ENCODE data around the gene DYDC2.
"Not testable (repeated sequence)": the region's sequence is repeated elsewhere in the genome, so short reads cannot be mapped to it uniquely, and the experiment has no call there.

The DYDC2 gene

DNA sequence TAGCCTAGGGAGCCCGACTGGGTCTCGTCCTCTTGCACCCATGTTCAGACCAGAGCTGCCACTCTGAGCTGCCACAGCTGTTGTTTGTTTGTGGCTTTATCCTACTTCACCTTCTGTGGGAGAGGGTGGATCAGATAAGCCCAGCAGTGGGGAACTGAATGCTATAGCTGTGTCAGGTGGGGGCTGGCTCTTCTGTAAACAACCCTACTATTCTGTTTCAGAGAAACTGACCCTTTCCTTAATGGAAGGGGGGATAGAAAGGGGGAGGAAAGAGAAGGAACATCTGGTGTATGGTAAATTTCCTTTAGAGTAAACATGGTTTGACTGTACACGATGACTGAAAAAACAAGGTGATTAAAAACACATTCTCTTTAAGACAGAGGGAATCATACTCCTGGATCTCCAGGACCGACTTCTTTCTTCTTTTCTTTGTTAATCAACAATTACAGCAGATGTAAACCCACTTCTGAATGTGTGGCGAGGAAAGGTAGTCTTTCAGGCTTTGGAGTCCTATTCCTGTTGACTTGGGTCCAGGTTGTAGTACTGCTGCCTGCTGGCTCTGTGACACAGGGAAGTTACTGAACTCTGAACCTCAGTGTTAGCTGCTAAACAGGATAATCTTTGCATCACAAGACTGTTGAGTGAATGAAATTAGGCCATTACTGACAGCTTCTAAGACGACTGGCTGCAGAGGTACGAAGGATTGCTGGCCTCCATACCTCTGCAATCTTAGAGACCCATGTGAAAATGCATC is 57.7 kb downstream of the DYDC2 start:
- peak; percentile 18 for DNase-seq

DNA sequence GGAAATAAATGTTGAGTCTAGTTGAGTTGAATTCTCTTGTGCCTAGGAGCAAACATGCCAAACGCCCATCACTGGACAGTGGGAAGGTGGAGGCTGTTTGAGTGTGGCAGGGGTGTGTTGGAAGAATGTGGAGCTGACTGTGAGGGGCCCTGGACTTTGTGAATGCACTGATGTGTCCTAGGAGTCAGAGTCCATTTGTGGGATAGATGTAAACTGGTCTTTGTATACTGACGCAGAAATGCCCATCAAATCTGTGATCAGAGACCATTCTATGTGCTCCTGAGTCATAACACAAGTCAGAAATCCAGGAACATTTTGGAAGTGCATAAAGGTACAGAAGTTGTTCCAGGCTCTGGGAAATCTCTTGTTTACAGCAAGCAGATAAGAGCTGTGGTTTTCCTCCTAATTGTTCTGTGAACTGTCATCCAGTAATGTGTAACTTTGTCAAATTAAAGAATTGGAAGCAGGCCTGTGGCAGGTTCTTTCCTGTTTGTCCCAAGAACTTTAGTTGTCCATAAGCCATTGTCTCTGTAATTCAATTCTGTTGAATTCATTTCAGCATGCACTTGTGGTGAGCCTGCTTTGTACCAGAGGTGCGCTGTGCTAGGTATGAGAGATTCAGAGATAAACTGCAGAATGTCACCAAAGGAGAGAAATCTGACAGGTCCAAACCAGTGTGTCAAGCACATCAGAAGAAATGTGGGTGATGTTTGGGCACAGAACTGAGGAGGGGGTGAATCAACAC is 59.3 kb downstream of the DYDC2 start:
- no peak for DNase-seq

DNA sequence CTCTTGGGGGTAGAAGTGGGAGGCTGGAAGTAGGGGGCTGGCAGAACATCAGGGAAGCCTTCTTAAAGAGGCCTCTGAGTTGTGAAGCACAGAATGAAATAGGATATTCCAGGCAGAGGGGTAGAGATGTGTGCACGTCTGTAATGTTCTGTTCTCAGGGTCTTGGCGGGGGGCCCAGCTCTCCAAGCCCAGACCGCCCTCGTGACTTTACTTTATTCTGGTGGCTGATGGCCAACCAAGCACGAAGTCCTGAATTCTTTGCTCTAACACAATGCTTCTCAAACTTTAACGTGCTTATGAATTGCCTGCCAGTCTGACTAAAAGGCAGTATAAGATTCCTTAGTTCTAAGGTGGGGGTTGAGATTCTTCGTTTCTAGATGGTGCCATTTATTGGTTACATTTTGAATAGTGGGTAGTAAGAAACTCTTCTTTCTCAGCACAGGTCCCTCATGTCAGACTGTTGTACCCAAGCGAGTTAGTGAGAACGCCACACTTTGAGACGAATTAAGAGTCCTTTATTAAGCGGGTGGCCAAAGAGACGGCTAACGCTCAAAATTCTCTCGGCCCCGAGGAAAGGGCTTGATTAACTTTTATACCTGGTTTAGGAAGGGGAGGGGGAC is 60.0 kb downstream of the DYDC2 start:
- DNase-seq, result no peak

DNA sequence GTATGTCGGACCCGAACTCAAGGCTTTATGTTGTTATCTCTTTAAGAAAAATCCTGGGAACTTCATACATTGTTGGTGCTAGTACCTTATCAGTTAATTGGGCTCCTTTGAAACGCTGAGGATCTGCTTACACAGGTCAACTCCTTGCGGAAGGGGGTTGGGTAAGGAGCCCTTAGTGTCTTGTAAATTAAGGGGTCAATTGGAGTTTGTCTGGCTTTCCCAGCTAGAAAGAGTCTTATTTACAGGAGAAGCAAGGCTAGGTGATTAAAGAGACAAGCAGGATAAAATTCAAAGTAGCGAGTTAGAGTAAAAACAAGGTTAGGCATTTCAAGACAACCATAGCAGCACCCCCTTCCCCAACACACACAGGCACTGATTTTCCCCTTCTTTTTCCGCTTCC is 60.7 kb downstream of the DYDC2 start:
- not testable (repeated sequence) for DNase-seq

Data from NCI-H1092 (cell line).